HG03460 (cell line): Measurements from ENCODE around the gene CLEC18B.
"Not testable (repeated sequence)": the region's sequence is repeated elsewhere in the genome, so short reads cannot be mapped to it uniquely, and the experiment has no call there.

Experiments
- ATAC-seq: cut with Tn5 transposase; IDR thresholded peaks from one replicate; pipeline ENCODE4 v1.9.1; 2021; ENCODE audit not compliant: unreplicated experiment

CLEC18B gene

GRCh38 chr16:74407362-74407705 lies 13.9 kb downstream of the CLEC18B start:
- not testable (repeated sequence) for ATAC-seq

DNA sequence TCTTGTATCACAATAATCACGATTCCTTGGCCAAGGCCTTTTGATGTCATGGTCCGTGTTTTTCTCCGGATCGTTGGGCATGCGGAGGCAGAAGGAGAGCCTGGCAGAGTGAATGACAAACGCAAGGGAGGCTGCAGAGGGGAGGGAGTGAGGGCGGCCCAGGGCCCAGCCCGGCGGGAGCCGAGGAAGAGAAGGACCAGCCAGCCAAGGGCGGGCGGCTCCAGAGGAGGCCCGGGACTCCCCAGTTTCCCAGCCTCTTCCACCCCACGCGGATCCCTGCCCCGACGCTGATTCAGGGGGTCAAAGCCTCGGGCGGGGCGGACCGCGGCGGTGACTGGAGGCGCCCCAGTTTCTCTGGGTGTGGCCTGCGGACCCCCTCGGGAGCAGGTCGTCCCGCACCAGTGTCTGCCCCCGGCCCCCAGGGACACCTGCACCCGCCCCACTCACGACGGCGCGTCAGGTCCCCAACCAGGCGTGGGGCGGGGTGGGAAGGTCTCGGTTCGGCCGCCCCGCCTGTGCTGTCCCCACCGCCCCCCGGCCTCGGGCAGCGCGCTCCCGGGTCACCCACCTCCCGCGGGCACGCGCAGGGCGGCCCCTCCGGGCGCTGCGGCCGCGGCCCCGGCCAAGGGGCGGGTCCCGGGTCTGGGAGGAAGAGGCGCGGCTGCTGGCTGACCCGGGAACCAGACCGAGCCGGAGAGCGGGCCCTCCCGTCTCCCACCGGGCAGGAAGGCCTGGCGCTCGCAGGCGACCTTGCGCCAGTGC lies 14.5 kb downstream of the CLEC18B start:
- peak; percentile 50 for ATAC-seq

GRCh38 chr16:74404148-74404933 lies 16.9 kb downstream of the CLEC18B start:
- not testable (repeated sequence) for ATAC-seq

DNA sequence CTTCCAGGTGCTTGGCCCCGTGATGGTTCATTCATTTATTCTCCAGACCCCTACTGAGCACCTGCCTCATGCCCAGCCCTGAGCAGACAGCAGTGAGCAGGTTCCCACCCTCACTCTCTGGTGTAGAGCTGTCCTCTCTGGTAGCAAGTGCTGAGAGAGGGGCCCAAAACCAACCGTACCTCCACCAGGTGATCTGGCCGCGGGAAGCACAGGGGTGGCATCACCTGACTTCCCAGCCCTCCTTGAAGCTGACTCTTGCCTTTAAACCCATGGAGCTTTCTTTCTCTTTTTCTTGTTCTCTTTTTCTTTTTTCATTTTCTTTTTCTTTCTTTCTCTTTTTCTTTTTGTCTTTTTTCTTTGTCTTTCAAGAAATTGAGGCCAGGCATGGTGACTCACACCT lies 21.0 kb downstream of the CLEC18B start:
- ATAC-seq, result not testable (repeated sequence)

DNA sequence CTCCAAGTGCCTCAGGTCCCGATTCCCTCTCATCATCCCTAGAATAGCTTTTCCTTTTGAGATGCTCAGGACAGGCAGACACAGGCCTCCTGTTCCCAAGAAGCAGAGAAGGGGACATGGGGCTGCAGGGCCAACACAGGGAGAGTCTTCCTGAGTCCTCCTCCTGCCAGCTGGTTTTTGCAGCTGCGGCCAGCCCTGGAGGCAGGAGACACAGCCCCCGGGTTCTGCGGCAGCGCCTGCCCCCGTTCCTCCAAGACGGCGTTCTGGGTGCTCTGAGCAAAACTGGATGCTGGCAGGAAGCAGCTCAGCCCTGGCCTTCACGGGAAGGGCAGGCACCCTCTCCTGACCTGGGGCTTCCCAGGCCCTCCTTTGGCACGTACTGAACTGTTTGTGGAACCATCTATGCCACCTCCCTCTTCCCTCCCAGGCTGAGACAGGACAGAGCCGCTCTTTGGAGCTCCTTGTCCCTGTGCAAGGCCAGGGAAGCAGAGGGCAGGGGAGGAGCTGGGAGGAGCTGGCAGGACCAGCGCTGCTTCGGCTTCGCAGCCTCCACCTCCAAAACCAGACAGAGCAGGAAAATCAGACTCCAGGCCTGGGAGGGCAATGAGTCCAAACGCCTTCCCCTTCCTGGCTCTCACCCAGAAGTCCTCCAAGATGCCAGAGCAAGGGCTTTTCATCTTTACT lies 22.9 kb downstream of the CLEC18B start:
- not testable (repeated sequence) for ATAC-seq

GRCh38 chr16:74396521-74397017 lies 24.7 kb downstream of the CLEC18B start:
- not testable (repeated sequence) for ATAC-seq

GRCh38 chr16:74394604-74395003 lies 26.7 kb downstream of the CLEC18B start:
- not testable (repeated sequence) for ATAC-seq

- ATAC-seq, result not testable (repeated sequence)
Measured at GRCh38 chr16:74394131-74394530, 27.1 kb downstream of the CLEC18B start.

DNA sequence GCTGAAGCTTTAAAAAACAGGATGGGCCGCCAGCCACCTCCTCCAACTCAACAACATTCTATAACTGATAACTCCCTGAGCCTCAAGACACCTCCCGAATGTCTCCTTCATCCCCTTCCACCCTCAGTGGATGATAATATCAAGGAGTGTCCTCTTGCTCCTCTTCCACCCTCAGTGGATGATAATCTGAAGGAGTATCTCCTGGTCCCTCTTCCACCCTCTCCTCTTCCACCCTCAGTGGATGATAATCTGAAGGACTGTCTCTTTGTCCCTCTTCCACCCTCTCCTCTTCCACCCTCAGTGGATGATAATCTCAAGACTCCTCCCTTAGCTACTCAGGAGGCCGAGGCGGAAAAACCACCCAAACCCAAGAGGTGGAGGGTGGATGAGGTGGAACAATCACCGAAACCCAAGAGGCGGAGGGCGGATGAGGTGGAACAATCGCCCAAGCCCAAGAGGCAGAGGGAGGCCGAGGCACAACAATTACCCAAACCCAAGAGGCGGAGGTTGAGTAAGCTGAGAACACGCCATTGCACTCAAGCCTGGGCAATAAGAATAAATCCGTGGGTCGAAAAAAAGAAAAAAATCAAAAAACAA lies 29.7 kb downstream of the CLEC18B start:
- not testable (repeated sequence) for ATAC-seq

DNA sequence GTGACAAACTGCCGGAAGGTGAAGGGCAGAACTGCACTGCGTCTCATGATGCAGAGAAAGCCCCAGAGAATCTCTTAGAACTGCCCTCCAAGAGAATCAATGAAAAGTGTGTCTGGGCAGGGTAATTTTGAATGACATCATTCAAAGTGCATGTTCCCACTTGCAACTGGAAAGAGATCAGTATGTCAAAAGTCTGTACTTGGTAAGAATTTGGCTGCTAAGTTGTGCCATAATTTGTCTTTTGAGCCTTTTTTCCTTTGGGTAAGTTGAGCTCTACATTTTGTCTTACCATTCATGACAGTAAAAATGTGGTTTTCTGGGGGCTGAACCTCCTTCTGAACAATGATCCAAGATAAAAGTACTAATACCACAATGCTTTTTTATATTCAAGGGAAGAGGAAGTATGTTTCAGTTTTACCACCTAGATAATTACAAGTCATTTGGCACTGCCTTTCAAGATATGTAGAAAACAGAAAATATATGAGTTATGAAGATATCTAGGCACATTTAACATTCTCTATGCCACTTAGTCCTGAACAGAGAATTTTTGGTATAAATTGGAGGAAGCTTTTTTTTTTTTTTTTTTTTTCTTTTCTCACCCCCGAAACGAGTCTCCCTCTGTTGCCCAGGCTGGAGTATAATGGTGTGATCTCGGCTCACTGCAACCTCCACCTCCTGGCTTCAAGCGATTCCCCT lies 38.8 kb downstream of the CLEC18B start:
- not testable (repeated sequence) for ATAC-seq

GRCh38 chr16:74373847-74374184 lies 47.5 kb downstream of the CLEC18B start:
- ATAC-seq, result not testable (repeated sequence)

DNA sequence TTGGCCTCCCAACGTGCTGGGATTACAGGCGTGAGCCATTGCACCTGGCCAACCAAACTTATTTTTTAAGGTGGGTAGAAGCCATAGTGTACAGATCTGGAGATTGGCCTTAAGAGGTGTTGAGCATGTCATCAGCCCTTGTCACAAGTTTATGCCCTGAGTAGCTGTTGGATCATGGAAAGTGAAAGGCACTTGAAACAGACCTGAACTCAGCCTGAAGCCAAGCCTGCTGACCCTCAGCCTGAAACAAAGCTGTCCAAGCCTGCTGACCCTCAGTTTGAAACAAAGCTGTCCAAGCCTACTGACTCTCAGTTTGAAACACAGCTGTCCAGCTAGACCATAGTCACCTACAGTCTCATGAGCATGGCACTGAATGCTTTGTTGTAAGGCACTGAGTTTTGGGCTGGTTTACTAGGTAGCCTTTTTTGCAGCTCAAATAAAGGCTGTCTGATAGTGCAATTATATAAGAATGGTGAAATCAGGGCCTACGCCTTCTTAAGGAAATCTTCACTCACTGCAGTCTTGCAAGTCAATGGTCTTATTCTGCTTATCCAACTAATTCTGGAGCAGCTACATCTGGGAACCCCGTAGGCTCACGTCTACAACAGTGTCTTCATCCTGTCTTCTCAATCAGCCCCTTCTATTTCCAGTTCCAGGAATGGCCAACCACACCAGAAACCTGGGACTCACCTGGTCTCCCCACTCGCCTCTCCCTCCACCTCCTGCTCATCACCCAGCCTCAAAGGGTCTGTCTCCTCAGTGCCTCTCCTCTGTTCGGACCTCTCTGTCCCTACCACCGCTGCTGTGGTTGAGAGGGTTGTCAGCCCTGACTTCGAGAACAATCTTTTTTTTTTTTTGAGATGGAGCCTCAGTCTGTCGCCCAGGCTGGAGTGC lies 48.1 kb downstream of the CLEC18B start:
- ATAC-seq, result no peak

DNA sequence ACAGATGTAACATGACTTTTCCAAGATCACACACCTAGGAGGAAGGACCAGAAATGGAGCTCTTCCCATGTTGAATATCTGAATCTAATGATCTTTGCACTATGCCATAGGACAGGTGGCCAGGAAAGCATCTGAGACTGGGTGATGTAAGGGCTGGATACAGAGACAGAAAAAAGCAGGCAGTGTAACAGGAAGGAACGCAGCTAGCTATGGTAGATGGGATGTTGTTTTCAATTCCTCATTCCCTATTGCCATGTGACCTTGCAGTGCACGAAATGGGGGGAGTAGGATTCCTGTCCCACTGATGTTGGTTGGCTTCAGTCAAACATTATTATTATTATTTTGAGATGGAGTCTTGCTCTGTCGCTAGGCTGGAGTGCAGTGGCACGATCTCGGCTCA lies 48.9 kb downstream of the CLEC18B start:
- ATAC-seq, result no peak

- ATAC-seq, result not testable (repeated sequence)
Measured at GRCh38 chr16:74370338-74371135, 50.7 kb downstream of the CLEC18B start.

DNA sequence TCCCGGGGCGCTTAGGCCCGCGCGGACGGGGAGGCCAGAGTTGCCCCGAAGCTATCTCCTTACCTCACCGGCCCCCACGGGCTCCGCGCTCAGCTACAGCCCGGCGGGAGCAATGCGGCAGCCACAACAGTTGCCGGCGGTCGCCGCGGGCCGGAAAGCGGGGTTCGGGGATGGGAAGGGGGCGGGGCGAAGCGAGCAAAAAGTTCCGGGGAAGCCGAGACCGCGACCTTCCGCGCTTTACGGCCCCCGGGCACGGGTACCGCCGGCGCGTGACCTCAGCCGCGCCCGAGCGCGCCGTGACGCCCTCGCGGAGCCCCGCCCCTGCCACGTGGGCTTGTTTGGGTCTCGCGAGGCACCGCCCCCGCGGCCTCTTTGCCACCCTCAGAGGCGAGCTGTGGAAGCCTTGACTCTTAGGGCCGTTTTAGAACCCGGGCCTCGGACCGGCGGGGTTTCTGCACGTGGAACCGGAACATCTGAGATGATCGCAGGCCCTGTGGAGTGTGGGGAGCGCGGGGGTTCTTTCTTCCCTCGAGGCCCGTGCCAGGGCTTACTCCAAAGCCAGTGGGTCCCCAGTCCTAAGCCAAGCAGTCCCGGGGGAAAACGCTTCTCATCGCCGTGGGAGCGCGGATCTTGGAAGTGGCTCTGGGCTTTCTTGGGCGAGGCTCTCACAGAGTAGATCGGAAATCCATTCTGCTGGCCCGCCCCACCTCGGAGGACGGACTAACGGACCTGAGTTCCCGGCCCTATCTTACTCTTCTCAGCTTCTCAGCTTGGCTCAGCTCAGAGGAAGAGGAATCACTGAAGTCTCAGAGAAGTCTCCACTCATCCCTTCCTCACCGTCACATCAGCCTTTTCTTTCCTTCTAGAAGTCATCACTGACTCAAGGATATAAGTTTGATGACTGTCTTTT lies 53.0 kb downstream of the CLEC18B start:
- ATAC-seq, result peak; percentile 96

GRCh38 chr16:74367469-74368001 lies 53.7 kb downstream of the CLEC18B start:
- peak; percentile 41 for ATAC-seq
